Heart right ventricle (tissue), 16 donors: Measurements from ENCODE around the gene CPAMD8. TPM values are rescaled to one million over a fixed set of nuclear protein-coding genes. Genes with fewer than 3 reads are reported as not detected.

Source experiments
- ATAC-seq, 8 donors: fragments of 200-7000 bp; cut with Tn5 transposase; one replicate each; pipeline ENCODE4 v1.9.1; 2020; ENCODE audit warnings: mild to moderate bottlenecking in 8 of 8, moderate library complexity in 8 of 8, moderate number of reproducible peaks in 1 of 8
- DNase-seq, 2 donors: peaks; one replicate each; pipeline ENCODE4 v3.0.0-alpha.2; 2020
- H3K27ac ChIP-seq, 10 donors: fragments of 200-600 bp; sonication (generic) in 2 of 10; one replicate each; pipeline versions ENCODE4 v1.5.0 to v1.8.0; 2020 to 2022; ENCODE audit warnings: mild to moderate bottlenecking in 3 of 10
- H3K27me3 ChIP-seq, 7 donors: fragments of 200-600 bp; one replicate each; pipeline ENCODE4 v1.8.0; 2021 to 2022; ENCODE audit warnings: mild to moderate bottlenecking in 2 of 7
- H3K36me3 ChIP-seq, 9 donors: fragments of 200-600 bp; sonication (generic) in 1 of 9; one replicate each; pipeline versions ENCODE4 v1.5.0 to v1.8.0; 2020 to 2022; ENCODE audit warnings: mild to moderate bottlenecking in 2 of 9
- H3K4me1 ChIP-seq, 9 donors: fragments of 200-600 bp; sonication (generic) in 1 of 9; one replicate each; pipeline versions ENCODE4 v1.5.0 to v1.8.0; 2020 to 2022; ENCODE audit warnings: mild to moderate bottlenecking in 4 of 9
- H3K4me3 ChIP-seq, 10 donors: fragments of 200-600 bp; sonication (generic) in 2 of 10; one replicate each; pipeline versions ENCODE4 v1.5.0 to v1.8.0; 2020 to 2022; ENCODE audit warnings: mild to moderate bottlenecking in 7 of 10, moderate library complexity in 2 of 10
- H3K9me3 ChIP-seq, 11 donors: fragments of 200-600 bp in 10 of 11; sonication (generic) in 2 of 11; one replicate each; pipeline versions ENCODE4 v1.5.0 to v1.8.0; 2013 to 2022; ENCODE audit warnings: mild to moderate bottlenecking in 2 of 11, control low read depth in 1 of 11, moderate library complexity in 1 of 11
- WGBS, 2 donors: extraction: QIAGEN DNeasy Blood & Tissue Kit; methylation state at CpG; one replicate each; pipeline ENCODE4 v1.1.7; 2013; ENCODE audit warnings: inconsistent platforms in 1 of 2; 5-methylcytosine and 5-hydroxymethylcytosine counted together
- intact Hi-C, 10 donors: fragments of 100-400 bp; cut with DNase I; formaldehyde crosslinking; loops; one replicate each; pipeline versions ENCODE4 v1.11.1 to v1.14.2; 2022
- polyA plus RNA-seq, 2 donors: library from polyadenylated mRNA; stranded (reverse); fragments of 200-250 nt; gene quantifications; one replicate each; pipeline ENCODE4 v1.2.3, GENCODE V29; 2013
- total RNA-seq, 10 donors: library from RNA; stranded (reverse); fragmentation: NEBNext Ultra II Directional in 3 of 10; extraction: Animal tissue kit (Norgen Biotek cat#: 25700) in 3 of 10; gene quantifications; one replicate each; pipeline versions ENCODE4 v1.2.1 to v1.2.4, GENCODE V29; 2021 to 2023
- TF ChIP-seq, protein P1 (sequence below), 9 donors: fragments of 200-600 bp; sonication (generic) in 2 of 9; IDR thresholded peaks; one replicate each; pipeline versions ENCODE4 v1.5.0 to v1.8.0; 2021 to 2022; ENCODE audit warnings: antibody characterized with exemption in 9 of 9, mild to moderate bottlenecking in 5 of 9, moderate library complexity in 1 of 9
- donor health status: Arrhythmogenic right ventricular cardiomyopathy.
- donor health status: ischemic (EF 13 %, LVEDD 7.1; RV severe dilation, severe dysfunction).
- donor health status: healthy with polysubstance abuse.
- donor health status: DM: no; HTN: yes; CAD: no.
- donor health status: DM: no; HTN: no; CAD: no.
- donor health status: ischemic (EF 25% LVEDD 6.9; RV normal size, moderate dysfunction).
- donor health status: ischemic (EF 25% LVEDD 5.7; RV mildly dilated, moderate dysfunction).
- donor health status: healthy.
- donor health status: DM: yes; HTN: yes; CAD: no.
- donor health status: Ischemic cardiomyopathy.
- donor health status: ischemic (EF 35%, LVEDD 5.7; RV mildly dilated, moderate dysfunction).
- donor health status: nonischemic (EF 11% LVEDD 7.7; RV severe dilation, severe dysfunction).
- donor health status: DM: yes; HTN: yes; CAD: no.
- donor health status: PGD.
- donor health status: ischemic (EF 29% LVEDD 5.4; RV normal size, mild dysfunction).
- donor health status: nonischemic (EF 23%, LVEDD 6.1; RV moderate dilation, normal function).

Gene CPAMD8
- total and polyA plus RNA-seq, 12 donors = 4.8 to 77.9 (median 10.9) TPM

- TF ChIP-seq, protein P1, sequence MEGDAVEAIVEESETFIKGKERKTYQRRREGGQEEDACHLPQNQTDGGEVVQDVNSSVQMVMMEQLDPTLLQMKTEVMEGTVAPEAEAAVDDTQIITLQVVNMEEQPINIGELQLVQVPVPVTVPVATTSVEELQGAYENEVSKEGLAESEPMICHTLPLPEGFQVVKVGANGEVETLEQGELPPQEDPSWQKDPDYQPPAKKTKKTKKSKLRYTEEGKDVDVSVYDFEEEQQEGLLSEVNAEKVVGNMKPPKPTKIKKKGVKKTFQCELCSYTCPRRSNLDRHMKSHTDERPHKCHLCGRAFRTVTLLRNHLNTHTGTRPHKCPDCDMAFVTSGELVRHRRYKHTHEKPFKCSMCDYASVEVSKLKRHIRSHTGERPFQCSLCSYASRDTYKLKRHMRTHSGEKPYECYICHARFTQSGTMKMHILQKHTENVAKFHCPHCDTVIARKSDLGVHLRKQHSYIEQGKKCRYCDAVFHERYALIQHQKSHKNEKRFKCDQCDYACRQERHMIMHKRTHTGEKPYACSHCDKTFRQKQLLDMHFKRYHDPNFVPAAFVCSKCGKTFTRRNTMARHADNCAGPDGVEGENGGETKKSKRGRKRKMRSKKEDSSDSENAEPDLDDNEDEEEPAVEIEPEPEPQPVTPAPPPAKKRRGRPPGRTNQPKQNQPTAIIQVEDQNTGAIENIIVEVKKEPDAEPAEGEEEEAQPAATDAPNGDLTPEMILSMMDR (IDR thresholded peaks at IDR 0.05) = no peak
- Histone ChIP-seq H3K4me3 (no peak overlapping the region), H3K27ac (no peak overlapping the region), H3K4me1 (peaks cover 0 to 12% (median 3%) of the 10 kb centered on the region in 9 donors), H3K9me3 (no peaks in the 10 kb centered on the region), H3K27me3 (no peaks in the 10 kb centered on the region), H3K36me3 (no peaks in the 10 kb centered on the region)
- DNase-seq (no peak), ATAC-seq (no peak)
- intact Hi-C loops = loop anchor here in 5 of 10 donors (5.0 to 10.0 kb wide), 4 partner anchors 128 to 275 kb away; no protein-coding TSS in a partner anchor
- WGBS, 2 donors = 92 to 96% methylated on average over 12 of the region's 12 CpGs
These were observed 124.1 kb downstream of the CPAMD8 start for GRCh38 chr19:16902545-16902944.

DNA sequence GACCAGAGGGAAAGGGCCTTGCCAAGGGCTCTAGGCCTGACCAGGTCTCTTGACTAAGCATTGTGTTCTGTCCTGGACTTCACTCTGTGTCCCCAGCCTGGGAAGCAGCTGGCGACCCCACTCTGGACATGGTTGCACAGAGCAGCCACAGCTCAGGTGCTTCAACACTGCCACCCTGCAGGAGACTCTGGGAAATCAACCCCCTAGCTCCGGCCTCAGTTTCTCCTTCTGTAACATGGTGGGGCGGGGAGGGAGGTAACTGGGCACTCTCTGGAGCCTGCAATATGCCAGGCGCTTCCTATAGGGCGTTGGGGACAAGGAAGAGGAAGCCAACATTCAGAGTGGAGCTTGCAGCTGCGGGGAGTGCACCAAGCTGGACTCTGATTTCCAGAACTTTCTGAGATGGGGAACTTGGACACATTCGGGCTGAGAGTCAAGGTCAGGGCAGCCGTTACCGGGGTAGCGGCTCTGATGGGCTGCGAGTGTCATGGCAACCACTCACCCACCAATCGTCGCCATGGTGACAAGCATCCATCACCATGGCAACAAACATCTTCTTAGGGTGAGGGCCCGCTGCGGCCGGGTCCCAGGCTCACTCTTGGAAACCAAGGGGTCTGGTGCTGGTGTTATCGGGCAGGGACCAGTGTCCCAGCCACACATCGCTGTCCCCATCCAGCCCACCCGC is 125.0 kb downstream of the CPAMD8 start:
- no peak overlapping the region for H3K27ac ChIP-seq
- no peak for DNase-seq
- TF ChIP-seq, protein P1 (IDR thresholded peaks at IDR 0.05) = no peak
- no peak for ATAC-seq
- no peaks in the 10 kb centered on the region for H3K36me3 ChIP-seq
- no peak overlapping the region for H3K4me3 ChIP-seq
- H3K27me3 ChIP-seq = peaks cover 0 to under 1% (median 0%) of the 10 kb centered on the region in 7 donors
- intact Hi-C loops = loop anchor here in 6 of 10 donors (2.0 to 10.0 kb wide), 5 partner anchors 127 to 276 kb away; no protein-coding TSS in a partner anchor
- peaks cover 0 to 15% (median 4%) of the 10 kb centered on the region in 9 donors for H3K4me1 ChIP-seq
- H3K9me3 ChIP-seq = no peaks in the 10 kb centered on the region
- WGBS, 2 donors = 89 to 94% methylated on average over 19 of the region's 19 CpGs

DNA sequence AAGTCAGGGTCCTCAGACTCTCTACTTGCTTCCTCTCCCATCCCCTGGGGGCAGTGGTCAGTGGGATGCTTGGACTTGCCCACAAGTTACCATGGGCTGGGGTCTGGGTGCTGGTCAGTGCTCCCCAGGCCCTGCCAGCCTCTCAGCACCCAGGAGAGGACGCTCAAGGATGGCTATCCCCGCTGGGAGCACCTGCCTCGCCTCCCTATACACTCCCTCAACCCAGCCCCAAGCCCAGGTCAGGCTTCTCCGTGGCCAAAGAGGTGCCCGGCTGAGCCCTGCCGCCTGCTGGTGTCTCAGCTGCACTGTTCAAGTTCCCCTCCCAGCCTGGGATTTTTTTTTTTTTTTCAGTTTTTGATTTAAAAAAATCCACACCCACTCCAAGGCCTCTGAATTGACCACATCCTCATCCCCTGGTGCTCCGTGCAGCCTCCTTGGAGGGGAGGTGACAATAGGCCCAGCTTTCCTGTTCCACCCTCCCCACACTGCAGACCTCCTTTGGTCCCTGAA is 127.0 kb downstream of the CPAMD8 start:
- DNase-seq = no peak
- no peak overlapping the region for H3K4me3 ChIP-seq
- TF ChIP-seq, protein P1 (IDR thresholded peaks at IDR 0.05) = peak; percentile 29 to 60 (median 52)
- H3K36me3 ChIP-seq = no peaks in the 10 kb centered on the region
- no peak for ATAC-seq
- H3K27me3 ChIP-seq = peaks cover 0 to 11% (median 0%) of the 10 kb centered on the region in 7 donors
- intact Hi-C loops = loop anchor here in 8 of 10 donors (2.0 to 10.0 kb wide), 7 partner anchors 65 to 278 kb away; partner anchors contain the start of gene SIN3B (in 1 of the 8)
- H3K27ac ChIP-seq = no peak overlapping the region
- peaks cover 0 to 25% (median 11%) of the 10 kb centered on the region in 9 donors for H3K4me1 ChIP-seq
- no peaks in the 10 kb centered on the region for H3K9me3 ChIP-seq
- 35 to 38% methylated on average over 7 of the region's 7 CpGs for WGBS, 2 donors

DNA sequence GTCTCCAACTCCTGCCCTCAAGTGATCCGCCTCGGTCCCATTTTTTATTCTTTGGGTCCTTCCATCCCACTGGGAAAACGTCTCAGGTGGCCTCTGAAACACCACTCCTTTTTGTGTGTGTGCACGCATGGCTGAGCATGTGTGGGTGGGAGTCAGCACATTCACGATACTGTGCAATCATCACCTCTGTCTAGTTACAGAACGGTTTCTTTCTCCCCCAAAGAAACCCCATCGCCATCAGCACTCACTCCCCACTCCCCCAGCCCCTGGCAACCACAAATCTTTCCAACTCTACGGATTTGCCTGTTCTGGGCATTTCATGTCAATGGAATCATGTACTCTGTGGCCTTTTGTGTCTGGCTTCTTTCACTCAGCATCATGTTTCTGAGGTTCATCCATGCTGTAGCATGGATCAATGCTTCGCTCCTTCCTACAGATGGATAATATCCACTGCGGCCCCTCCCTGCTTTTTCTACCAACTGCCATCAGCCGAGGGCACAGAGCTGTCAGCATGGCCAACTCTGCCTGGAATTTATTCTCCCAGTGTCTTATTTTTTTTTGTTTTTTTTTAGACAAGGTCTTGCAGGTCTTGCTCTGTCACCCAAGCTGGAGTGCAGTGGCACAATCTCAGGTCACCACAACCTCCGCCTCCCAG is 128.1 kb downstream of the CPAMD8 start:
- H3K4me3 ChIP-seq = peak overlapping the region in 1 of 10 donors; percentile 67
- TF ChIP-seq, protein P1 (IDR thresholded peaks at IDR 0.05) = no peak
- peaks cover 0 to 33% (median 14%) of the 10 kb centered on the region in 9 donors for H3K4me1 ChIP-seq
- ATAC-seq = no peak
- no peaks in the 10 kb centered on the region for H3K9me3 ChIP-seq
- peaks cover 0 to 14% (median 0%) of the 10 kb centered on the region in 7 donors for H3K27me3 ChIP-seq
- H3K36me3 ChIP-seq = no peaks in the 10 kb centered on the region
- intact Hi-C loops = loop anchor here in 3 of 10 donors (5.0 to 10.0 kb wide), 3 partner anchors 64 to 126 kb away; partner anchors contain the start of gene SIN3B (in 1 of the 3)
- no peak for DNase-seq
- peak overlapping the region in 1 of 10 donors; percentile 69 for H3K27ac ChIP-seq
- WGBS, 2 donors = 86 to 93% methylated on average over 12 of the region's 12 CpGs
